KMS-11 (cell line): ENCODE data around the gene ABHD18.
"Not testable (repeated sequence)": the region's sequence is repeated elsewhere in the genome, so short reads cannot be mapped to it uniquely, and the experiment has no call there.

Experiments used
- H2AFZ ChIP-seq: fragments of 200-600 bp; sonication (generic); 2 replicates; pipeline ENCODE4 v1.6.1; 2016; ENCODE audit warnings: antibody characterized with exemption, mixed run types, low read depth
- H3K27ac ChIP-seq: fragments of 200-600 bp; sonication (generic); 2 replicates; pipeline ENCODE4 v1.6.1; 2016; ENCODE audit warnings: mild to moderate bottlenecking, mixed run types
- H3K27me3 ChIP-seq: fragments of 200-600 bp; sonication (generic); 2 replicates; pipeline ENCODE4 v1.6.1; 2017; ENCODE audit warnings: mild to moderate bottlenecking, low read depth, mixed run types, moderate library complexity; ENCODE audit not compliant: insufficient read depth
- H3K36me3 ChIP-seq: fragments of 200-600 bp; sonication (generic); 2 replicates; pipeline ENCODE4 v1.6.1; 2017; ENCODE audit warnings: mild to moderate bottlenecking, mixed run types; ENCODE audit not compliant: insufficient read depth
- H3K4me1 ChIP-seq: fragments of 200-600 bp; sonication (generic); 2 replicates; pipeline ENCODE4 v1.6.1; 2016; ENCODE audit warnings: mild to moderate bottlenecking, low read depth, mixed run types; ENCODE audit not compliant: poor library complexity, severe bottlenecking
- H3K4me2 ChIP-seq: fragments of 200-600 bp; sonication (generic); 2 replicates; pipeline ENCODE4 v1.7.0; 2016; ENCODE audit warnings: mild to moderate bottlenecking, mixed run types
- H3K4me3 ChIP-seq: fragments of 200-600 bp; sonication (generic); IDR thresholded peaks from 2 replicates; pipeline ENCODE4 v1.6.1; 2017; ENCODE audit warnings: low read depth, low read length, mixed read lengths; ENCODE audit not compliant: insufficient read depth
- H3K79me2 ChIP-seq: fragments of 200-600 bp; sonication (generic); 2 replicates; pipeline ENCODE4 v1.6.1; 2016; ENCODE audit warnings: low read depth, mixed run types; ENCODE audit not compliant: insufficient read depth
- H3K9ac ChIP-seq: fragments of 200-600 bp; sonication (generic); 2 replicates; pipeline ENCODE4 v1.6.1; 2016; ENCODE audit warnings: mild to moderate bottlenecking, mixed run types
- H4K20me1 ChIP-seq: fragments of 200-600 bp; sonication (generic); 2 replicates; pipeline ENCODE4 v1.6.1; 2016; ENCODE audit warnings: mild to moderate bottlenecking, mixed run types; ENCODE audit not compliant: insufficient read depth
- TF ChIP-seq, protein P1 (sequence below): fragments of 200-600 bp; sonication (generic); conservative IDR thresholded peaks from 2 replicates; pipeline ENCODE4 v1.6.1; 2017; ENCODE audit warnings: low read depth, mild to moderate bottlenecking, antibody characterized with exemption, low read length, moderate library complexity, mixed read lengths

ABHD18 gene

DNA sequence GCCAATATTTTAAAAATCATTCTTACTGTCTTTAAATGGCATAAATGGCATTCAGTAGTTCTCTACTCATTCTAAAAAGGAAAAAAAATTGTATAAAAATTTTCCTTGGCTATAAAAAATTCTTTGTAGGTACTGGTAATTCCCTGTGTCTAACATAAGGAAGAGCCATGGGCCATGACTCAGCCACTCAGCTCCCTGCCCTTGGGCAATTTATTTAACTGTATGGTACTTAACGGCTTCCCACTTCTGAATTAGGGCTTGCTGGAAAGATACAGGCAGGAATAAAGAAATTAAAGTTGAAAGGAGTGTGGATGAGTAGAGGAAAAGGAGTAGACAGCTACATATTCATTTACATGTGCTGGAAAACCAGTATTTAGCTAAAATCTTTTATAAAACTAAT is 30.6 kb downstream of the ABHD18 start:
- no peaks in the 10 kb centered on the region for H3K79me2 ChIP-seq
- H3K4me3 ChIP-seq = no peak overlapping the region
- no peaks in the 10 kb centered on the region for H3K36me3 ChIP-seq
- H3K27ac ChIP-seq = no peak overlapping the region
- no peak overlapping the region for H3K4me2 ChIP-seq
- H4K20me1 ChIP-seq = no peaks in the 10 kb centered on the region
- no peak overlapping the region for H3K9ac ChIP-seq
- H2AFZ ChIP-seq = no peak overlapping the region
- H3K4me1 ChIP-seq = peaks cover 4% of the 10 kb centered on the region
- H3K27me3 ChIP-seq = no peaks in the 10 kb centered on the region
- TF ChIP-seq, protein P1, sequence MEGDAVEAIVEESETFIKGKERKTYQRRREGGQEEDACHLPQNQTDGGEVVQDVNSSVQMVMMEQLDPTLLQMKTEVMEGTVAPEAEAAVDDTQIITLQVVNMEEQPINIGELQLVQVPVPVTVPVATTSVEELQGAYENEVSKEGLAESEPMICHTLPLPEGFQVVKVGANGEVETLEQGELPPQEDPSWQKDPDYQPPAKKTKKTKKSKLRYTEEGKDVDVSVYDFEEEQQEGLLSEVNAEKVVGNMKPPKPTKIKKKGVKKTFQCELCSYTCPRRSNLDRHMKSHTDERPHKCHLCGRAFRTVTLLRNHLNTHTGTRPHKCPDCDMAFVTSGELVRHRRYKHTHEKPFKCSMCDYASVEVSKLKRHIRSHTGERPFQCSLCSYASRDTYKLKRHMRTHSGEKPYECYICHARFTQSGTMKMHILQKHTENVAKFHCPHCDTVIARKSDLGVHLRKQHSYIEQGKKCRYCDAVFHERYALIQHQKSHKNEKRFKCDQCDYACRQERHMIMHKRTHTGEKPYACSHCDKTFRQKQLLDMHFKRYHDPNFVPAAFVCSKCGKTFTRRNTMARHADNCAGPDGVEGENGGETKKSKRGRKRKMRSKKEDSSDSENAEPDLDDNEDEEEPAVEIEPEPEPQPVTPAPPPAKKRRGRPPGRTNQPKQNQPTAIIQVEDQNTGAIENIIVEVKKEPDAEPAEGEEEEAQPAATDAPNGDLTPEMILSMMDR = no peak

DNA sequence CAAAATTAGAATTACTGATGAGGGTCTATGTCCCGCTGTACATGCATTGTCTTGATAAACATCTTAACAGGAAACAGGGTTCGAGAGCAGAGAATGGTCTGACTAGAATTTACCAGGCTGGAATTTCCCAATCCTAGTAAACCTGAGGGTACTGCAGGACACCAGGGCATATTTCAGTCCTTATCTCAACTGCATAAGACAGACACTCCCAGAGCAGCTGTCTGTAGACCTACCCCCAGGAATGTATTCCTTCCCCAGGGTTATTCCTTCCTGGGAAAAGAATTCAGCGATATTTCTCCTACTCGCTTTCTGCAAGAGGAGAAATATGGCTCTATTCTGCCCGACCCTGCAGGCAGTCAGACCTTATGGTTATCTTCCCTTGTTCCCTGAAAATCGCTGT is 31.3 kb downstream of the ABHD18 start:
- not testable (repeated sequence) for H3K4me2 ChIP-seq, H3K79me2 ChIP-seq, H3K9ac ChIP-seq, H3K4me1 ChIP-seq, H4K20me1 ChIP-seq, H3K4me3 ChIP-seq, H3K27me3 ChIP-seq, H3K36me3 ChIP-seq, H3K27ac ChIP-seq, H2AFZ ChIP-seq

DNA sequence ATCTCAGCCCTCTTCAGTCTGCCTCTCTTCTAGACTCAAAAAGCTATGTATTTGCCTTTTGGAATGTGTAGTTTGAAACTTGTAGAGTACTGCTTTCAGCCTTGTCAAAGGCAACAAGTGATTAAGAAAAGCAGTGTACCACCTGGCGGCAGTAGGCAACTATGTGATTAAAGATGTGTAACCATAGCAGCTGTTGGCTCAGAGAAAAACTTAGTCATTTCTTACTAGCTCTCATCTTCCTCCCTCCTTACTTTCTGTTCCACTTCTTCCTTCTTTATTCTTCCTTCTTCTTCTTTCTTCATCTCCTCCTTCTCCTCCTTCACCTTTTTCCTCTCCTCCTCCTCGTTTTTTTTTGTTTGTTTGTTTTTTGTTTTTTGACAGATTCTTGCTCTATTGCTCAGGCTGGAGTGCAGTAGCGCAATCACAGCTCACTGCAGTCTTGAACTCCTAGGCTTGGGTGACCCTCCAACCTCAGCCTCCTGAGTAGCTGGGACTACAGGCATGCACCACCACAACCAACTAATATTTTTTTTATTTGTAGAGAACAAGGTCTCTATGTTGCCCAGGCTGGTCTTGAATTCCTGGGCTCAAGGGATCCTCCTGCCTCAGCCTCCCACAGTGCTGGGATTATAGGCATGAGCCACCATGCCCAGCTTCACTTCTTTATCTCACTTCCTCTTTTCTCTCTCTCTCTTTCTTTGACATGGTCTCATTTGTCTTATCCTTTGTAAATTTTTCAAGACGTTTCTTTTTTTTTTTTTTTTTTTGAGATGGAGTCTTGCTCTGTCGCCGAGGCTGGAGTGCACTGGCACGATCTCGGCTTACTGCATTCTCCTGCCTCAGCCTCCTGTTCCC is 32.6 kb downstream of the ABHD18 start:
- Histone ChIP-seq H2AFZ (no peak overlapping the region), H3K4me2 (no peak overlapping the region), H4K20me1 (no peaks in the 10 kb centered on the region), H3K4me1 (peaks cover 4% of the 10 kb centered on the region), H3K27ac (no peak overlapping the region), H3K36me3 (no peaks in the 10 kb centered on the region), H3K9ac (no peak overlapping the region), H3K27me3 (no peaks in the 10 kb centered on the region), H3K4me3 (no peak overlapping the region), H3K79me2 (no peaks in the 10 kb centered on the region)
- TF ChIP-seq, protein P1 = no peak

DNA sequence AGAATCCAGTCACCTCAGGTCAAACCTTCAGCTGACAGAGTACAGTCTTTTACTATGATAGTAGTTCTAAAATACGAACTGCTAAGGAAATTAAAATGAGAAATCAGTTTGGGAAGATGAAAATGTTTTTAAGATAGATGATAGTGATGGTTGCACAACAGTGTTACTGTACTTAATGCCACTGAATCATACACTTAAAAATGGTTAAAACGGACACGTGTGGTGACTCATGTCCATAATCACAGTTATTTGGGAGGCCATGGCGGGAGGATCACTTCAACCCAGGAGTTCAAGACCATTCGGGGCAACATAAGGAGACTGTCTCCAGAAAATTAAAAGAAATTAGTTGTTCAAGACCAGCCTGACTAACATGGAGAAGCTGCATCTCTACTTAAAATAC is 41.4 kb downstream of the ABHD18 start:
- H2AFZ ChIP-seq = no peak overlapping the region
- H4K20me1 ChIP-seq = no peaks in the 10 kb centered on the region
- no peaks in the 10 kb centered on the region for H3K36me3 ChIP-seq
- no peak overlapping the region for H3K9ac ChIP-seq
- TF ChIP-seq, protein P1 = no peak
- no peaks in the 10 kb centered on the region for H3K79me2 ChIP-seq
- no peaks in the 10 kb centered on the region for H3K4me1 ChIP-seq
- H3K27ac ChIP-seq = no peak overlapping the region
- no peaks in the 10 kb centered on the region for H3K27me3 ChIP-seq
- no peak overlapping the region for H3K4me3 ChIP-seq
- no peak overlapping the region for H3K4me2 ChIP-seq

DNA sequence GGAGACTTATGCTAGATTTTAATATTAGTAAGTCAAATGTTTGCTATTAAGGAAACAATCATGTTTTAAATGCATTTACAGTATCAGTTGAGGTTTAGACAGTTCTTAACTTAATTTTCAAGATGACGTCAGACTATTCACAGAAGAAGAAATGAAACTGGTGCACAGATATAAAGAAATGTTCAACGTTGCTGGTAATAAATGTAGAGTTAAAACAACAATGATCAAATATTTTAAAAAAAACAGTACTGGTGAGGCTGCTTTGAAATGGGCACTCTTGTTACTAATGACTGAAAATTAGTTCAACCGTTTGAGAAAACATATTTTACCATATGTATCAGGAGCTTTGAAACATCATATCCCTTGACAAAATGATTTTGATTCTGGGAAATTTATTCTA is 44.2 kb downstream of the ABHD18 start:
- H3K9ac ChIP-seq = no peak overlapping the region
- H3K4me2 ChIP-seq = no peak overlapping the region
- H2AFZ ChIP-seq = no peak overlapping the region
- no peaks in the 10 kb centered on the region for H3K36me3 ChIP-seq
- H3K27ac ChIP-seq = no peak overlapping the region
- H3K4me3 ChIP-seq = no peak overlapping the region
- no peaks in the 10 kb centered on the region for H3K79me2 ChIP-seq
- no peaks in the 10 kb centered on the region for H3K4me1 ChIP-seq
- no peaks in the 10 kb centered on the region for H4K20me1 ChIP-seq
- TF ChIP-seq, protein P1 = no peak
- H3K27me3 ChIP-seq = no peaks in the 10 kb centered on the region
